Brain microvascular endothelial cell (primary cell): ENCODE measurements around the gene CCDC63.

Source experiments
- DNase-seq: peaks from one replicate; pipeline ENCODE4 v3.0.0-alpha.2; 2020
- H3K27ac ChIP-seq: fragments of 250-450 bp; sonication (Bioruptor Pico); 2 replicates; pipeline ENCODE4 v1.5.1; 2020; ENCODE audit warnings: mild to moderate bottlenecking, moderate library complexity
- H3K27me3 ChIP-seq: fragments of 250-450 bp; sonication (Bioruptor Pico); replicated peaks from 2 replicates; pipeline ENCODE4 v1.5.1; 2020; ENCODE audit warnings: mild to moderate bottlenecking
- H3K36me3 ChIP-seq: fragments of 250-450 bp; sonication (Bioruptor Pico); replicated peaks from 2 replicates; pipeline ENCODE4 v1.5.1; 2020; ENCODE audit warnings: mild to moderate bottlenecking
- H3K4me3 ChIP-seq: 2 replicates; pipeline ENCODE4 v1.5.1; 2011; ENCODE audit warnings: low read depth, mild to moderate bottlenecking, control low read depth, low read length, moderate library complexity
- CTCF ChIP-seq: IDR thresholded peaks from 2 replicates; pipeline ENCODE4 v1.5.1; 2011; ENCODE audit warnings: low read depth, mild to moderate bottlenecking, moderate library complexity, low read length, control low read depth, inconsistent platforms; ENCODE audit errors: missing control alignments
- in situ Hi-C: cut with HindIII; loops from 2 replicates; pipeline ENCODE4 v1.10.0; 2017; ENCODE audit warnings: low sequenced_read_pairs, low pct_ligation_motif_present

CCDC63 gene

GRCh38 chr12:110917467-110917866 lies 70.7 kb downstream of the CCDC63 start:
- no peak overlapping the region for H3K4me3 ChIP-seq
- peak; percentile 55 for DNase-seq
- H3K27ac ChIP-seq: peak overlapping the region; percentile 31
- H3K36me3 ChIP-seq: no peaks in the 10 kb centered on the region
- TF ChIP-seq CTCF: no peak
- in situ Hi-C loops: no loop called here
- H3K27me3 ChIP-seq: peaks cover 2% of the 10 kb centered on the region

GRCh38 chr12:110917961-110918360 lies 71.2 kb downstream of the CCDC63 start:
- DNase-seq: no peak
- TF ChIP-seq CTCF: no peak
- Histone ChIP-seq H3K4me3 (no peak overlapping the region), H3K27ac (peak overlapping the region; percentile 31), H3K36me3 (no peaks in the 10 kb centered on the region), H3K27me3 (peaks cover 2% of the 10 kb centered on the region)
- in situ Hi-C loops: no loop called here

GRCh38 chr12:110919720-110920119 lies 72.9 kb downstream of the CCDC63 start:
- Histone ChIP-seq H3K4me3 (no peak overlapping the region), H3K27ac (no peak overlapping the region), H3K36me3 (no peaks in the 10 kb centered on the region), H3K27me3 (peaks cover 2% of the 10 kb centered on the region)
- in situ Hi-C loops: no loop called here
- TF ChIP-seq CTCF: no peak
- no peak for DNase-seq

- in situ Hi-C loops: no loop called here
- Histone ChIP-seq H3K27me3 (peaks cover 2% of the 10 kb centered on the region), H3K27ac (no peak within 1 kb of the TSS), H3K36me3 (no peaks in the 10 kb centered on the region), H3K4me3 (no peak within 1 kb of the TSS)
- DNase-seq: no peak
- TF ChIP-seq CTCF: no peak
Measured at GRCh38 chr12:110920324-110920910, 73.6 kb downstream of the CCDC63 start, which contains the start of gene MYL2. Gene MYL2 (minus strand): TSS chr12:110920579. CDS start chr12:110920529, 50 bp downstream.

GRCh38 chr12:110921262-110921661 lies 74.5 kb downstream of the CCDC63 start:
- H3K36me3 ChIP-seq: no peaks in the 10 kb centered on the region
- in situ Hi-C loops: no loop called here
- DNase-seq: peak; percentile 91

More at GRCh38 chr12:110921262-110921661, 74.5 kb downstream of the CCDC63 start:
- Histone ChIP-seq H3K27me3 (peaks cover 2% of the 10 kb centered on the region), H3K4me3 (no peak overlapping the region), H3K27ac (peak overlapping the region; percentile 28)
- no peak for TF ChIP-seq CTCF
